Caco-2 (cell line): ENCODE results near the gene ZIC2. TPM values are rescaled to one million over a fixed set of nuclear protein-coding genes. Genes with fewer than 3 reads are reported as not detected.

ENCODE experiments used
- total RNA-seq: library from RNA; stranded (reverse); gene quantifications from 2 replicates; pipeline ENCODE4 v1.2.3, GENCODE V29; 2022

The ZIC2 gene
- total RNA-seq, 1 experiment from 2014 or later = 1.3 TPM

Other genes with a start within 250 kb of the ZIC2 start
- gene ZIC5, start 10.0 kb upstream of the ZIC2 start, total RNA-seq = 0.49 and 0.66 TPM in 2 replicates
- 38.5 and 39.9 TPM in 2 replicates for gene PCCA, start 107.3 kb downstream of the ZIC2 start, total RNA-seq